Stimulated activated CD4-positive, alpha-beta T cell treated with anti-CD3 and anti-CD28 coated beads, TNF-alpha, amount 100 ng/mL, for 4 hours (primary cell): ENCODE measurements around the gene NEK10.

Source experiments
- DNase-seq, 3 experiments: peaks; one replicate each; pipeline ENCODE4 v3.0.0-alpha.2; 2020; ENCODE audit warnings: low read depth in 3 of 3

NEK10 gene

DNA sequence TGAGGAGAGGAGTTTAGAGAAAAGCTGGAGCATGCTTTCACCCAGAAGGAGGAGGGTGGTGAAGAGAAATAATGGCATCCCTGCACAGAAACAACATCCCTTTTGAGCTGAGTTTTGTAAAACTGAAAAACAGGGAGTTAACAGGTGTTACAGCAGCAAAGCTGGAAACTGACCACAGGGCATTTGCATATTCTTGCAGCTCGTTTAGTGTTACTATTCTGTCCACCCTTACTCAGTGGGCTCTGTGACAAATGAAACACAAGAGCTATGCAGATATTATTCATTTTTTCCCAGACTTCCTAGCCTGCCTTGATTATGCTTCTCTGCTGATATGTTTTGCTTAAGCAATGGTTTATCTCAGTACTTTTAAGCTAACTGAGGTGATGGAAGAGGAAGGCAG, 272.0 kb downstream of the NEK10 start:
- no peak for DNase-seq

DNA sequence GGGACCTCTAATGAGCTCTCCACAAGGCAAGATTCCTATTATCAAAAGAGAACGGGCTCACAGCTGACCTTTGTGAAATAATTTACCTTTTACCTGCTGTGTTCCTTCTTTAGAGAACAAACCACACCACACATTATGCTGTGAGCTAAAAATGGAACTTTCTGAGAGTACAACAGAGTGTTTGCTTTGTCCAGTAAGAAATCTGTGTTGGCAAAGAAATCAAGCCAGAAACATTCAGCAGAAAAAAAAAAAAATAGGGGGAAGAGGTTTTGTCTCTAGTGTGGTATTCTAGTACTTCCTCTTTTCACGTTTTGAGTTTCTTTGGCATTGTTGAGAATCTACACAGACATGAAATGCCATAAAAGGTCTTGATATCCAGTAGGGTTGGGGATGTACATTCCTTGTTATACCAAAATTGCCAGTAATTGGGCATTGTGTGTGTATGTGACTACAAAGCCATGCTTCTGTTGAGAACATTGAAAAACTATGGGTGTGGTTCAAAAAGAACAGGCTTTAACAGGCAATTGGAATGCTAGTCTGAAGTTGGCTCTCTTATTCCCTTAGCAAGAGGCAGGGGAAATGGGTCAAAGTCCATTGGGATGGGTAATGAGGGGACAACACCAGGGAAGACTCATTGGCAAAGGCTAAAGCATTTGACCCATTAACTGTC, 273.5 kb downstream of the NEK10 start:
- DNase-seq, result no peak

DNA sequence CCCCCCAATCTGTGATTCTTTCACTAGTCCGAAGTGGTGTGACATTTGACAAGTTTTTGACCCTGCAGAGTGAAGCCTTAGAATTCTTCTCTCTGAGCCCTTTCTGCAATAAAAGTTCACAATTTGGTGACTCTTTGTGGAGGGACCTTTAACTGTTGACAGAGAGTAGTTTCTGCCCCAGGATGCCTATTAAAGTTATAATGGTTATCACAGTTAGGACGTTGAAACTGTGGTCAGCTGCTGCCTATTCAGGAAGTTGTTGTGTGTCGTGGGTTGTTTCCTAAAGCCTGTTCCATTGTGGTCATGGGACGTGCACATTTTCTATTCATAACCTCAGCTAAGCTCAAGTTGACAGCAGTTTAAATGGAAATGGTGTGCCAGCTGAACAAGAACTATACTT, 274.5 kb downstream of the NEK10 start:
- DNase-seq, result no peak

DNA sequence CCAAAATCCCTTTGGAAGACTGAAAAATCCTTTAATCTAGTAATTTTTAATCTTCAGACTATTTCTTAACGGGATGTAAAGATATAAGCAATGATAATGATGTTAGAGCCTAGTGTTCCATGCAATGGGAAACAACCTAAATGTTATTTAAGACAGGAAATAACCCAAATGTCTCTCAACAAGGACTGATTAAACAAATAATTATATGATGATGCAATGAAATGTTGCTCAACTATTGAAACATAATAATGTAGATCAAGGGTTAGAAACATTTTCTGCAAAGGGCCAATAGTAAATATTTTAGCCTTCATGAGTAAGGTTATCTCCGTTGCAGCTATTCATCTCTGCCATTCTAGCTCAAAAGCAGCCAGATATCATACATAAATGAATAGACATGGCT, 275.4 kb downstream of the NEK10 start:
- DNase-seq, result no peak

DNA sequence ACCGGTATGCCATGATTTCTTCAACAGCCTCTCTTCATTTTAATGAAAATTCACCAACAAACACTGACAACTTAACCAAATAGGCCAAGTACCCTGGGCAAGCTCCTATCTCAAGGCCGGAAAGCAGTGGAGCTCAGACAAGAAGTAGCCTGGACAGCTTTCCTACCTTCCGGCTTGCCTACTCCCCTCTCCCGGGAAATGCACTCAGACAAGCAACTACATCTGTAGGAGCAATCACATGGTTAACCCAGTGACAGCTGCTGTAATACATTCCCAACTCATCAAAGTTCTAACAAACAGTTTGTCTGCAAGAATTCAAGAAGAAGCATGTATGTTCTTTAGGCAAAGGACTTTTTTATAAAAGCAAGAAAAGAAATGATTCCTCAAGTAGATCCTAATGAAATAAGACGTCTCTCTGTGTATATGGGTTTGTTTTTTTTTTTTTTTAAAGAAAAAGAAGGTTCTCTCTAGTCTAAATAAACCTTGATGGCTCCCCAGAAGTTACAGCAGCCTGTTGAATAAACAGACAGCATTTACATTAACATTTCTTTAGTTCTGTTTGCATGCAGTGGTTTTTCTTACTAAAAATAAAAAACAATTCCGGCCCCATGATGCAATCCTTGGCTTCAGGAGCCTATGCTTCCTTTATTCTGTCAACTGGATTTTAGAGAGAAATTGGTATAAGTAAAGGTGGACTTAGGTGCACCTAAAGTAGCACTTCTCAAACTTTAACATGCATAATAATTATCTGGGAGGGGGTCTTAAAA, 278.7 kb downstream of the NEK10 start:
- no peak for DNase-seq

DNA sequence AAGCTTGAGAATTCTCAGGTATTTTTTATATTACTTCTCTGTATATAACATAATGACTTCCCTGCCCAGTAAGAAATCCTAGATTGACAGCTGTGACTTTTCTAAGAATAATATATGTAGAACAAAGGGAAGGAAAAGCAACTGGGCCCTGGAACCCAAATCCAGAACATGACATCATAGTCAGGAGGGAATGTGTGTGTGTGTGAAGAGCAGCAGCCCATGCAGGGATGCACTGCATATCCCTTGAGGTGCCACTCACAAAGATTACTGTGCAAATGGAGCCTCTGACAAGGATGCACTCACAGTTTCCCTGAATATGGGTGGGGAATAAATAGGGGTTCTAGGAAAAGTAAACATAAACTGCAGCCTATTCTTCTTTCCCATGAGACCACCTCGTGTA, 279.5 kb downstream of the NEK10 start:
- no peak for DNase-seq

DNA sequence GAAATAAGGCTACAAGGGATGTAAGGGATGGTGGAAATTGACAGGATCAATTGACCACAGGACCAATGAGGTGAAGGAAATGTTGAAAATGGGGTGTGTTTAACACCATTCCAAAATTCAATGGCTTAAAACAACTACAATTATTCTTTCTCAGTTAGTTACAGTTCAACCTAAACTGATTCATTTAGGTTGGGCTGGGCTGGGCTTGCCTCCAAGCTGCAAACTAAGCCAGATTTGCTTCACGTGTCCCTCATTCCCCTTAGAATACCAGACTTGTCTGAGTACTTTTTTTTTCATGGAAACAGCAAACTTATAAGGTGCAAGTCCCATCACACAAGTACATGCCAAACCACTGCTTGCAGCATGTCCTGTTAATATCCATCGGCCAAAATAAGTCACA, 280.1 kb downstream of the NEK10 start:
- no peak for DNase-seq

DNA sequence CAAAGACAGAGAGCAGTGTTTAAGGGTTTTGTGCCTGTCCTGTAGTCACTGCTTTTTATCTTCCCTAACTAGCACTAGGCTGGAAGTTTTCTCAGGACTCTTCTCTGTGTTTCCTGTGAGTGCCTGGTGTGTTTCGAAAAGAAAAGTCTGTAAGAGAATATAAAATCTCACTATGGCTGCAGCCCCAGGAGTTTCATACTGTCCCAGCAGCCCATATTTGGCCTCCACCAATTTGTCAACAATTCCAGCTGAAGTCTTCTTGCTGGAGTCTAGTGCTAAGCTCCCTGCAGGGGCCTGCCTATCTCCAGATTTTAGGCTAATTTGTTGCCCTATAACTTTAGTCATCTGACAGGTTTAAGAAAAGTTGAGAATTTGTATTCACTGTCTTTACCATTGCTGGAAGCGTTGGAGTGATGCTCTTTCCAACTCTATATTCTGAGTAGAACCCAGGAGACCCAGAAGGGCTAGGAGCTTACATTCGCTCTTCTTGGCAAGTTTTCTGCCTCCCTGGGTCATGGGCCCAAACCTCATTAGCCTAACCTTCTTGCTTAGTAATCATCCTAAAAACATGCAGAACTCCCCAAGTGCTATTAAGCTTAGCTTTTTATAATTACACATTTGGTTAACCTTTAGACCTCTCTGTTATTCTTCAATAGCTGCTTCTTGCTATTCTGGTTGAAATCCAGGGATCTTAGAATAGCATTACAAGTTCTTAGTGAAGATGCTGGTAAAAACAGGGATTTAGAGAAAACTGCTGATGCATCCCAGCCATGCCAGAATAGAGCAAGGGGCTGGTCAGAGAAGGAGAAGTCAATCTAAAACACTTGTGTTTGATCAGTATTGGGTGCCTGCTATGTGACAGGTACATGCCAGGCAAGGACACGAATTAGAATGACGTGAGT, 283.1 kb downstream of the NEK10 start:
- DNase-seq, result no peak

DNA sequence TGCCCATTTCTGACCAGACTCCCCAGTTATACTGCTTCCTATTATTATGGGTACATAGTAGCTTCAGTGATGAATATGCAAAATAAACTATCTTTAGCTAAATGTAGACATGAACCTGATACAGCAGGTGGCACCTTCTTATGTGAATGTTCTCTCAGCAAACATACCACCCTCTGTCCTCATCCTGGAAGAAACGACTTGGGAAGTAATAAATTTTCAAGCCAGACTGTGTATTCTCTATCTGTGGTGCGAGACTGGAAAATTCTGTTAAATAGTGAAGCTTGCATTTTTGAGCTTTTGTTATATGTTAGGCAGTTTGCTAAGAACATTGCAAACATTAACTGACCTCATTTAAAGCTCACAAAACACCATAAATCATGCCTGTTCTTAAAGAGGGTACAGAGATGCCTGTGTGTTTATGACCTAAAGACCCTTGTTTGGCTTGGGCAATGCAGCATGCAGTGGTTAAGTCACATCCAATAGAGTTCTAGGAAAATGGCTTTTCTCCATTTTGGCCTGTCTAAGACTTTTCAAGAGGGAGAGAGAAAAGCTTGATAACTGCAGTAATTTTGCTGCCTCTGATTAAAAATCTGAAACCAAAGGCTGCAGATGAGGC, 287.1 kb downstream of the NEK10 start:
- DNase-seq, result no peak

DNA sequence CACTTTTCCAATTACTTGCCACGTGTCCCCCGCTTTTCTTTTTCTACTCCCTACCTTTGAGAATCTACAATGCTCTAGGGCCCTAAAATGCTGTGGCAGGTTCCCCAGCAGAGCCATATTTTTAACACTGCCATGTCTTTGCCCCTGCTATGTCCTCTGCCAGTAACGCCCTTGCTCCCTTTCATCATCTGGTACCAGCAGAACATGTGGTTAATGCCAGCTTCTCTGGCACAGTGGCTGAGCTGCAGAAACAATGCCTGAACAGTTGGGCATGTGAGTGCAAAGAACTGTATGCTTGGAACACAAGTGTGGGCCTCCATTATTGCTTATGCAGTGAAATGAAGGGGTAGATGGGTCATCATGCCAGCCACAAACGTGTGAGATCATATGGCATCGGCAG, 287.6 kb downstream of the NEK10 start:
- no peak for DNase-seq

DNA sequence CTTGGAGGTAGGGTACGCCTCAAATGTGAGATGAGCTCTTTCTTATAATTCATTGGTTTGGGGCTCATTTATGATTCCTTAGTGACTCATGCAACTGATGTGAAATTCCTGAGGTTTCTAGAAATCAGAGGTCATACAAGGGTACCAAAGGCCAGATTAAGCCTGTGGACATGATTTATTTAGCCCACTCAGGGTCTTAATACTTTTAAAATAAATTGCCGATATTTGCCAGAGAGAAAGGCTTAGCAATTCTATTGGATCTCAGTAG, 289.0 kb downstream of the NEK10 start:
- no peak for DNase-seq

DNA sequence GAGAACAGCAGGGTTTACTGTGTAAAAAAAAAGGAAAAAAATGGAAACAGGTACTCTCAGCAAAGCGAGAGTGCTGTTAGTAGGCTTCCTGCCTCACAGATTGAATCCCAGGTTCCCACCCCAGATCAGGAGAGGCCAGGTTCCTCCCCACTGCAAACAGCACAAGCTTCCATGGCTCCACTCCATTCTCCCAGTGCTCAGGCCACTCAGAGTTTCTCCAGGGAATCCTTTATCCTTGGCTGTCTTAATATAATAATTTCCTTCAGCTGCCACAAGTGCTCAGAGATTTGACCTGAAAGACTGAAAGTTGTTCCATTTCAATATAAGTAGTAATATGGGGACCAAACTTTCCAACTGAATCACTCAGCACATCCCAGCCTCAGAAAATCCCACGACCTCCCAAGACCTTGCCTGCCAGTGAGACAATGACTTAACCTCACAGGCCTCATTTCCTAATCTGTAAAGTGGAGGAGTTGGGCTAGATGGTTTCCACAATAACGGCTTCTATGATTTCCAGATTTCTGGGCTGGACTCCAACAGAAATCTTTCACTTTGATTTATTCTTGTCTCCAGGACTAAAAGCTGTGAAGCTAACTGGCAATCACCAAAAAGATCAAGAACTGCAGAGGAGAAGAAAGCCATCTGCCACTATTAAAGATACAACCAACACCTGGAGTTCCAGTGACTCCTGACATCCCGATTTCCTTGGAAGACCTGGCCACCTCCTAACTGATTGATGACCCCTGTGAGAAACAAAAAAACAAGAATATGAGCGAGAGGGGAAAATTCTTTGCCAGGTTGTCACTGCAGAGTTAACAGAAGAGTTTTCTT, 289.5 kb downstream of the NEK10 start:
- no peak for DNase-seq

DNA sequence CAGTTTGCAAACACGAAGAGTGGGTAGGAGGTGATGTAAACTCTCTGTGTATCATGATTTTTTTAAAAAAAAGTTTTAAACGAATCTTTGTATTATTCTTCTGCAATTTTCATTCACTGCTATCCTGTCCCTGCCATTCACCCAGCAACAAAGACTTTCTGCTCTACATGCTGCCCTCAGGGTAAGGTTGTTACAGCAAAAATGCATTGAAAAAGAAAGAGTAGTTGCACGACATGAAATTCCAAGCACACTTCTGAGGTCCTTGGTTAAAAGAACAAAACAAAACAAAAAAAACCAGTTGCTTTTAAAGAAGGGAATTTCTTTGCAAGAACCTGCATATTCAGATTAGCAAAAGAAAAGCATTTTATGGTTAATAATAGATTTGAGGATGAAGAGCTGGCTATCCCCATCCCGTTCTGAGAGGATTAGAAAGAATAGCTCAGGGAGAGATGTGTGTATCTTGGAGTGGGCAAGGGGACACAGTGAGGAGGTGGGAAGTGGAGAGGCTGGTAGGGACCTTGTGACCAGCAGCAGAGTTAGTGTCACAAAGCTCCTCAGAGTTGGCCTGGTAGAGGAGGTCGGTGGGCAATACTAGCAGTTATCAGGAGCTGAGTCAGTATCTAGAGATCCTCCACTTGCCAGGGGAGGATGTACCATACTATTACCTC, 290.8 kb downstream of the NEK10 start:
- no peak for DNase-seq

DNA sequence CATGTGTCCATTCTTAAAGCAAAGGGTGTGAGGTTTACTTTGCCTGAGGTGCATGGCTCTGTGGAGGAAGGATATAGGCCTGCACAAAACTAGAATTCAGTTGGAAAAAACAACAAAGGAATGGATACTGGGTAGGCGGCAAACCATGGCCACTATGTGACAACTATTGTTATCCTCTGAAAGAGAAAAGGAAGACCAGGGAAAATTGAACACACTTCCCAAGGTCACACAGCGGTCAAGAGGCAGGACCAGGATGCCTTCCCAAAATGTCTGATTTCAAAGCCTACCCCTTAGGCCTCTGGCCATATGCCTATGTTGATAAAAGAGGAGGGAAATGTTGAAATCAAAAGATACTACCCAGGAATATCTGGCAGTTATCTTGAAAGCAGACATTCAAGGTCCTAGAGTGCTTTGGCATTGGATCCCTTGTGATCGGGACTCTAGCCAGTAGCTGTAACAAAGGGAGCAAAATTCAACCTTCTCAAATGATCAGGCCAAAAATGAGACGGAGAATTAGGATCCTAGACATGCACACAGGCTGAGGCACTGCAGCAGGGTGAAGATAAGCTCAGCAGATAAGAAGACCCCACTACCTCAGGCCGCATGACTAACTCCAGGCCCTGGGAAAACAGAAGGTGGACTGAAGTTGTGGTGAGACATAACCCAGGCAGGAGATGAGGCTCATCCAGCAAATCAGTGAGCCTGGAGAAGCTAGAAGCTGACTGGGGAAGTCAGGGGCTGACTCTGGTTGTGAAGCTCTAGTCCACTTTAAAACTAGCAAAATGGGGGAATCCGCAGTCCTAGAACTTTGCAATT, 292.2 kb downstream of the NEK10 start:
- DNase-seq, result no peak

DNA sequence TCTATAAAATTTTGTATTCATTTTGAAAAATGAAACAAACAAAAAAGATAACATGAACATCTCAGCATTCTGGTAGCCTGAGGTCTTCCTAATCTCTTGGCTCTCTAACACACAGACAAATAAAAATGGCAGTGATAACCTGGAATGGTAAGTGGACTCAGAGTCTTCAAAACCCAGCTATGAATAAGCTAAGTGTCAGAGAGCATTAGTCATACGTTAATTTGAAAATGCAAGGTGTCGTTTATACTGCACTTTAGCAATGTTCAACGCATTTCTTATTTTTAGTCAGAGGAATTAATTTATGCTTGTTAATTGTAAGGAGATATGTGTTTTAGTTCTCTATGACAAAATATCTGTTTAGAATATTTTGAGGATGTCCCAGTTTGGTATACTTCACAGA, 294.3 kb downstream of the NEK10 start:
- no peak for DNase-seq

DNA sequence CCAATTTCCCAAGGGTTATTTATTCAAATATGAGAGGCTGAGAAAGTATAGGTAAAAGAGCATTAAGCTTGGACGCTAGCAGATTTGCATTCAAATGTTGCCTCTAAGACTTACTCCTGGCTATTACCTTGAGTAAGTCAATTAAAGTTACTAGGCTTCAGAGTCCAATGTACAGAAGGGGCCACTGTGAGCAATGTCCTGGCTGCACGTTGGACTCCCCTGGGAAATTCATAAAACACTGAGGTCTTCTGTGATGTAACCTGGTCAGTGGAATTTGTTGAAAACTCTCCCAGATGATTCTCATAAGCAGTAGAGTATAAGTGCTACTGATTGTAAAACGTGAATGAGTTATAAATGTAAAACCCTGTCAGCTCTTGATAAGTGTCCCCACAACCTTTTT, 295.3 kb downstream of the NEK10 start:
- DNase-seq, result no peak

DNA sequence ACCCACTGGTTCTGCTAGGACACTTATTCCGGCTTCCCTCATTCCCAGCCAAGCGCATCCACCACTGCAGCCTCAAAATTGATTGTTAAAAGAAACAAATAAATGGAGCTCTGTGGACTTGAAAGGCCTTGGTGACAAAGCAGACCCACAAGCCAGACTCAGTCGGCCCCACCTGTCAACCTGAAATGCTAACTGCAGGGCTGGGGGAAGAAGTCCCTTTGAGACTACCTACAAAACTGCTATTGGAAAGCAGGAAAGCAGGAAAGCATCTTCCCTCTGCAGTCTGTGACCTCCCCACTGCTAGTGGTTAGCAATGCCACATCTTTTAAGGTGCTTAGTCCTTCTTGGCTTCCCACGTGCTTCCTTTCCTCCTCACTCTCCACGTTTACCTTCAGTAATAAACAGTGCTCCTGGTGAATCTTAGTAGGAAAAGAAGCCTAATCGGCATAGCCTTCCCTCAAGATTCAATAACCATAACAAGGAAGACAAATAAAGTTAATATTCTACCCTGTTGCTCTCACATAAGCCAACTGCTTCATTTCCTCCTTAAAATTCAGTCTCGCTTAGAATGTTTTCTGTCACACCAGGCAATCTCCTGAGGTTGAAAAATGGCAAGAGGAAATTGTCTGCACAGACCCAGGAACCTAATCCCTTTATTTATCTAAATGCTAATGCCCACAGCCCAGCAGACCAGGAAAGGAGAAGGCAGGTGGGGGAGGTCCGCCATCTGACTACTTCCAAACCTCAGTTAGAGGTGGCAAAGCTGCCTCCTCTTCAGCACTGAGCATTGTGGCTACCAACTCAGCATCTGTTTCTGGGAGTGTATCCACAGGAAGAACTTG, 296.2 kb downstream of the NEK10 start:
- no peak for DNase-seq

DNA sequence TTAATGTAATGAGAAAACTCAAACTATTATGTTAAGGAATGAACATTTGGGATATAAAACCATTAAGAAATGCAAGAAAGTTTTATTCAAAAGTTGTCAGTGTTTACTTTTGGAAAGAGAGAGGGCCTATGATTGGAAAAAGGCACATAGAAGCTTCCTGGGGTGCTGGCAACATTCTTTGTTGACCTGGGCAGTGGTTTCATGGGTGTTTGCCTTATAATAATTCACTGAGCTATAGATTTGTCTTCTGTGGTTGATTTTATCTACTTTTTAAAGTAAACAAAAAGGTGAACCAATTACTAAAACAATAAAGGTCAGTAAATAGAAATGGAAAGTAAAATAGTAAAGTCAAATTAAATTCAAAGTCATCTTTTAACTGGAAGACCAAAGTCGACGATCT, 308.8 kb downstream of the NEK10 start:
- no peak for DNase-seq
